ENCODE measurements around the gene LRRC23. TPM values are rescaled to one million over a fixed set of nuclear protein-coding genes. Genes with fewer than 3 reads are reported as not detected.

Gene LRRC23
- polyA plus RNA-seq, 1 donor (not counting 4 experiments of a cell fraction or from before 2014, with no cell fraction given): 7.1 TPM

- Histone ChIP-seq H4K20me1 (ENCODE audit: control insufficient read depth, extremely low read depth, insufficient read depth, low read length) (peaks cover 4% of the 10 kb centered on the region), H2AFZ (ENCODE audit: control insufficient read depth, low read length) (peak overlapping the region; percentile 61), H3K36me3 (ENCODE audit: control insufficient read depth in 2 of 2, extremely low read depth in 1 of 2, insufficient read depth in 2 of 2, low read length in 2 of 2) (no peaks in the 10 kb centered on the region), H3K9me3 (ENCODE audit: control insufficient read depth, low read depth, low read length) (no peaks in the 10 kb centered on the region), H3K79me2 (ENCODE audit: control insufficient read depth, insufficient read depth, low read length) (peaks cover 27% of the 10 kb centered on the region), H3K9me1 (ENCODE audit: control insufficient read depth, extremely low read depth, insufficient read depth, low read length) (peaks cover 3% of the 10 kb centered on the region), H3K27me3 (ENCODE audit: control insufficient read depth, extremely low read depth, insufficient read depth, low read length) (no peaks in the 10 kb centered on the region), H3K9ac (ENCODE audit: control insufficient read depth, extremely low read depth, insufficient read depth, low read length) (peak overlapping the region; percentile 60), H3K4me3 (ENCODE audit: control insufficient read depth in 2 of 3, extremely low read depth in 1 of 3, insufficient read depth in 2 of 3, low read depth in 1 of 3, low read length in 3 of 3) (peak overlapping the region in 2 of 3 experiments; percentile 59 to 65), H3K4me1 (ENCODE audit: control insufficient read depth, extremely low read depth, insufficient read depth, low read length) (peaks cover 41% of the 10 kb centered on the region), H3K27ac (ENCODE audit: control insufficient read depth, insufficient read depth, low read length) (peak overlapping the region; percentile 77), H3K4me2 (ENCODE audit: control insufficient read depth, extremely low read depth, insufficient read depth, low read depth, low read length) (peak overlapping the region; percentile 92)
- DNase-seq (ENCODE audit: low read depth, low spot score) (no peak), FAIRE-seq (peak; percentile 13)
- TF ChIP-seq EZH2 (IDR thresholded peaks at IDR 0.05; ENCODE audit: low read length): no peak
- no peak for TF ChIP-seq CTCF (optimal IDR thresholded peaks at IDR 0.05 in 1 of 3, IDR thresholded peaks at IDR 0.05 in 1 of 3, conservative IDR thresholded peaks at IDR 0.05 in 1 of 3; ENCODE audit: extremely low read depth in 1 of 3, insufficient read depth in 2 of 3, low read length in 3 of 3)
- dilution Hi-C loops (cut with MboI; ENCODE audit: extremely low pct_ligation_motif_present, low sequenced_read_pairs): no loop called here
Observed at GRCh38 chr12:6925239-6925539, 20.6 kb downstream of the LRRC23 start.

- Histone ChIP-seq H3K27me3 (ENCODE audit: control insufficient read depth, extremely low read depth, insufficient read depth, low read length) (no peaks in the 10 kb centered on the region), H3K4me3 (ENCODE audit: control insufficient read depth in 2 of 3, extremely low read depth in 1 of 3, insufficient read depth in 2 of 3, low read depth in 1 of 3, low read length in 3 of 3) (peak overlapping the region; percentile 35 to 65 (median 59)), H3K9me1 (ENCODE audit: control insufficient read depth, extremely low read depth, insufficient read depth, low read length) (peaks cover 3% of the 10 kb centered on the region), H3K36me3 (ENCODE audit: control insufficient read depth in 2 of 2, extremely low read depth in 1 of 2, insufficient read depth in 2 of 2, low read length in 2 of 2) (no peaks in the 10 kb centered on the region), H3K9me3 (ENCODE audit: control insufficient read depth, low read depth, low read length) (no peaks in the 10 kb centered on the region), H3K79me2 (ENCODE audit: control insufficient read depth, insufficient read depth, low read length) (peaks cover 31% of the 10 kb centered on the region), H3K4me1 (ENCODE audit: control insufficient read depth, extremely low read depth, insufficient read depth, low read length) (peaks cover 42% of the 10 kb centered on the region), H3K4me2 (ENCODE audit: control insufficient read depth, extremely low read depth, insufficient read depth, low read depth, low read length) (peak overlapping the region; percentile 92), H4K20me1 (ENCODE audit: control insufficient read depth, extremely low read depth, insufficient read depth, low read length) (peaks cover 4% of the 10 kb centered on the region), H3K27ac (ENCODE audit: control insufficient read depth, insufficient read depth, low read length) (peak overlapping the region; percentile 77), H2AFZ (ENCODE audit: control insufficient read depth, low read length) (peak overlapping the region; percentile 61), H3K9ac (ENCODE audit: control insufficient read depth, extremely low read depth, insufficient read depth, low read length) (peak overlapping the region; percentile 60)
- peak; percentile 97 for FAIRE-seq
- dilution Hi-C loops (cut with MboI; ENCODE audit: extremely low pct_ligation_motif_present, low sequenced_read_pairs): no loop called here
- DNase-seq (ENCODE audit: low read depth, low spot score): no peak
- TF ChIP-seq CTCF (optimal IDR thresholded peaks at IDR 0.05 in 1 of 3, IDR thresholded peaks at IDR 0.05 in 1 of 3, conservative IDR thresholded peaks at IDR 0.05 in 1 of 3; ENCODE audit: extremely low read depth in 1 of 3, insufficient read depth in 2 of 3, low read length in 3 of 3) (no peak), EZH2 (IDR thresholded peaks at IDR 0.05; ENCODE audit: low read length) (no peak)
Observed at GRCh38 chr12:6925540-6926279, 21.1 kb downstream of the LRRC23 start.
